Osteoblast (primary cell): ENCODE measurements around the gene NME7. TPM values are rescaled to one million over a fixed set of nuclear protein-coding genes. Genes with fewer than 3 reads are reported as not detected.

Experiments
- DNase-seq: peaks from one replicate; pipeline ENCODE4 v3.0.0; 2011; ENCODE audit warnings: low spot score, mixed read lengths; ENCODE audit not compliant: insufficient read length; ENCODE audit errors: missing footprints
- H2AFZ ChIP-seq: 2 replicates; pipeline ENCODE4 v1.6.0; 2011; ENCODE audit warnings: mild to moderate bottlenecking, low read length
- H3K27ac ChIP-seq: 2 replicates; pipeline ENCODE4 v1.5.1; 2011; ENCODE audit warnings: mild to moderate bottlenecking, low read depth, low read length, moderate library complexity
- H3K27me3 ChIP-seq: 2 replicates; pipeline ENCODE4 v1.6.0; 2012; ENCODE audit warnings: mild to moderate bottlenecking, control low read depth, inconsistent platforms, low read length, moderate library complexity; ENCODE audit not compliant: insufficient read depth
- H3K36me3 ChIP-seq: 2 replicates; pipeline ENCODE4 v1.5.1; 2011; ENCODE audit warnings: mild to moderate bottlenecking, low read length, control low read depth, moderate library complexity; ENCODE audit not compliant: insufficient read depth
- H3K4me1 ChIP-seq: 2 replicates; pipeline ENCODE4 v1.5.1; 2011; ENCODE audit warnings: mild to moderate bottlenecking, low read length, control low read depth, moderate library complexity; ENCODE audit not compliant: insufficient read depth
- H3K4me2 ChIP-seq: 2 replicates; pipeline ENCODE4 v1.6.0; 2011; ENCODE audit warnings: mild to moderate bottlenecking, low read length; ENCODE audit not compliant: insufficient read depth
- H3K4me3 ChIP-seq: fragments of 200-600 bp; sonication (generic); 3 replicates; pipeline ENCODE4 v1.5.1; 2012; ENCODE audit warnings: mild to moderate bottlenecking, low read length, inconsistent platforms; ENCODE audit not compliant: insufficient read depth
- H3K79me2 ChIP-seq: 2 replicates; pipeline ENCODE4 v1.6.0; 2012; ENCODE audit warnings: mild to moderate bottlenecking, low read length, control low read depth, inconsistent platforms; ENCODE audit not compliant: insufficient read depth
- H3K9me3 ChIP-seq: 2 replicates; pipeline ENCODE4 v1.5.1; 2011; ENCODE audit warnings: low read depth, low read length, control low read depth
- H4K20me1 ChIP-seq: 2 replicates; pipeline ENCODE4 v1.6.0; 2012; ENCODE audit warnings: mild to moderate bottlenecking, low read length, control low read depth; ENCODE audit not compliant: insufficient read depth
- total RNA-seq: library from RNA; depleted of rRNA; stranded (reverse); fragments of >200 nt; gene quantifications from 2 replicates; pipeline ENCODE4 v1.2.3, GENCODE V29; 2012
- TF ChIP-seq, protein P1 (sequence below): IDR thresholded peaks from 2 replicates; pipeline ENCODE4 v1.5.1; 2011; ENCODE audit warnings: mild to moderate bottlenecking, low read depth, low read length, moderate library complexity; ENCODE audit errors: extremely low read depth

The NME7 gene
- total RNA-seq, 1 donor, result 31.5 TPM

DNA sequence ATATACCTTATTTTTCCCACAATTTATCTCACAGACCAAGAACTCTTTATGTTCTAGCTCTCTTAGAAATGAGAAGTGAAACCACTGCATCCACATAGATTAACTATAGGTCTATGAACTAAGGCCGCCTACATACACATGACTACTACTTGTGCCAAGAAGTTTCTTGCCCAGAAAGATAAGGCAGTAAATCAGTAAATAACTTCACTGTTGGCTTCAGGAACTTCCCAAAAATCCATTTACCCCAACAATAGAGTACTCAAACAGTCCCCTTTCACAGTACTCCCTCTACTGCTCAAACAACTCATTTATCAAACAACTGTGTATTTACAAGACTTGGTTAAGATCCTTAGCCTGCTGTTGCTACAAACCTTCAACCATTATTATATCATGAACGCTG is 96.5 kb downstream of the NME7 start:
- no peak for DNase-seq
- TF ChIP-seq, protein P1, sequence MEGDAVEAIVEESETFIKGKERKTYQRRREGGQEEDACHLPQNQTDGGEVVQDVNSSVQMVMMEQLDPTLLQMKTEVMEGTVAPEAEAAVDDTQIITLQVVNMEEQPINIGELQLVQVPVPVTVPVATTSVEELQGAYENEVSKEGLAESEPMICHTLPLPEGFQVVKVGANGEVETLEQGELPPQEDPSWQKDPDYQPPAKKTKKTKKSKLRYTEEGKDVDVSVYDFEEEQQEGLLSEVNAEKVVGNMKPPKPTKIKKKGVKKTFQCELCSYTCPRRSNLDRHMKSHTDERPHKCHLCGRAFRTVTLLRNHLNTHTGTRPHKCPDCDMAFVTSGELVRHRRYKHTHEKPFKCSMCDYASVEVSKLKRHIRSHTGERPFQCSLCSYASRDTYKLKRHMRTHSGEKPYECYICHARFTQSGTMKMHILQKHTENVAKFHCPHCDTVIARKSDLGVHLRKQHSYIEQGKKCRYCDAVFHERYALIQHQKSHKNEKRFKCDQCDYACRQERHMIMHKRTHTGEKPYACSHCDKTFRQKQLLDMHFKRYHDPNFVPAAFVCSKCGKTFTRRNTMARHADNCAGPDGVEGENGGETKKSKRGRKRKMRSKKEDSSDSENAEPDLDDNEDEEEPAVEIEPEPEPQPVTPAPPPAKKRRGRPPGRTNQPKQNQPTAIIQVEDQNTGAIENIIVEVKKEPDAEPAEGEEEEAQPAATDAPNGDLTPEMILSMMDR, result no peak
- Histone ChIP-seq H3K27ac (no peak overlapping the region), H4K20me1 (no peaks in the 10 kb centered on the region), H2AFZ (no peak overlapping the region), H3K79me2 (no peaks in the 10 kb centered on the region), H3K4me3 (no peak overlapping the region), H3K27me3 (no peaks in the 10 kb centered on the region), H3K36me3 (no peaks in the 10 kb centered on the region), H3K4me1 (no peaks in the 10 kb centered on the region), H3K4me2 (no peak overlapping the region), H3K9me3 (no peaks in the 10 kb centered on the region)

DNA sequence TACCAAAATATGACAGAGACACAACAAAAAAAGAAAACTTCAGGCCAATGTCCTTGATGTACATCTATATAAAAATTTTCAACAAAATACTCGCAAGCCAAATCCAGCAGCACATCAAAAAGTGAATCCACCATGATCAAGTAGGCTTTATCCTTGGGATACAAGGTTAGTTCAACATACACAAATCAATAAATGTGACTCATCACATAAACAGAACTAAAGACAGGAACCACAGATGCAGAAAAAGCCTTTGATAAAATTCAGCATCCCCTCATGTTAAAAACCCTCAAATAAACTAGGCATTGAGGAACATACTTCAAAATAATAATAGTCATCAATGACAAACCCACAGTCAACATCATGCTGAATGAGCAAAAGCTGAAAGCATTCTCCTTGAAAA is 101.5 kb downstream of the NME7 start:
- no peaks in the 10 kb centered on the region for H3K36me3 ChIP-seq
- no peaks in the 10 kb centered on the region for H3K27me3 ChIP-seq
- no peak overlapping the region for H3K4me3 ChIP-seq
- no peak for DNase-seq
- no peaks in the 10 kb centered on the region for H3K9me3 ChIP-seq
- H3K27ac ChIP-seq, result no peak overlapping the region
- no peaks in the 10 kb centered on the region for H4K20me1 ChIP-seq
- no peaks in the 10 kb centered on the region for H3K79me2 ChIP-seq
- H3K4me1 ChIP-seq, result no peaks in the 10 kb centered on the region
- H2AFZ ChIP-seq, result no peak overlapping the region
- TF ChIP-seq, protein P1, result no peak
- H3K4me2 ChIP-seq, result no peak overlapping the region

DNA sequence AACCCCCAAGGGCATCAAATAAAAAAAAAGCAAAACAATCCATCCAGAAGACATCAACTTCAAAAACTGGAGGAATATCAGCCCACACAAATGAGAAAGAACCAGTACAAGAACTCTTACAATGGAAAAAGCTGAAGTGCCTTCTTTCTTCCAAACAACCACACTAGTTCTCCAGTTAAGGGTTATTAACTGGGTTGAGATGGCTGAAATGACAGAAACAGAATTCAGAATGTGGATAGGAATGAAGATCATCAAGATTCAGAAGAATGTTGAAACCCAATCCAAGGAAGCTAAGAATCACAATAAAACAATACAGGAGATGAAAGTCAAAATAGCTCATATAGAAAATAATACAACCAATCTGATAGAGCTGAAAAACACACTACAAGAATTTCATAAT is 104.5 kb downstream of the NME7 start:
- H3K4me2 ChIP-seq, result no peak overlapping the region
- H3K79me2 ChIP-seq, result no peaks in the 10 kb centered on the region
- no peaks in the 10 kb centered on the region for H3K27me3 ChIP-seq
- no peak overlapping the region for H3K4me3 ChIP-seq
- DNase-seq, result no peak
- no peaks in the 10 kb centered on the region for H3K9me3 ChIP-seq
- TF ChIP-seq, protein P1, result no peak
- no peaks in the 10 kb centered on the region for H3K4me1 ChIP-seq
- H3K27ac ChIP-seq, result no peak overlapping the region
- no peaks in the 10 kb centered on the region for H4K20me1 ChIP-seq
- no peak overlapping the region for H2AFZ ChIP-seq
- H3K36me3 ChIP-seq, result no peaks in the 10 kb centered on the region

DNA sequence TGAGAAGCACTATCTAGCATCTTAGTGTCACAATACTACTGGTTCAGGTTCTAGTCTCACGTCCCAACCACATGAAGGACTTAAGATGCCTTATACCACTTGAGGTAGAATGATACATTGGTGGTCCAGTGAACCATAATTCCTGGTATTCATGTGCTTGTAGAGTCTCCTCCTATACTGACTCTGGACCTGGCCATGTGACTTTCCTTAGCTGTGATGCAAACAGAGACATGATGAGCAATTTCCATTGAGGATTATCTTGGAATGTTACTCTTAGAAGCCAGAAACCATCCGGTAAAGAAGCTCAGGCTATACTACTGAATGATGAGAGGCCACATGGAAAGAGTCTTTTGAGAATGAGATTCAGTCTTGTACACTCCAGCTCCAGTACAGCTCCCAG is 105.7 kb downstream of the NME7 start:
- no peak overlapping the region for H3K4me3 ChIP-seq
- no peak overlapping the region for H2AFZ ChIP-seq
- no peak overlapping the region for H3K27ac ChIP-seq

More for the DNA sequence above, 105.7 kb downstream of the NME7 start:
- no peaks in the 10 kb centered on the region for H3K4me1 ChIP-seq
- TF ChIP-seq, protein P1, result no peak
- no peaks in the 10 kb centered on the region for H3K79me2 ChIP-seq
- no peaks in the 10 kb centered on the region for H3K9me3 ChIP-seq
- H3K4me2 ChIP-seq, result no peak overlapping the region
- H4K20me1 ChIP-seq, result no peaks in the 10 kb centered on the region
- no peak for DNase-seq
- H3K36me3 ChIP-seq, result no peaks in the 10 kb centered on the region
- H3K27me3 ChIP-seq, result no peaks in the 10 kb centered on the region
